Peyer's patch (tissue), 4 donors: ENCODE measurements around the gene TEKT5.

Experiments used
- CTCF ChIP-seq, 6 experiments: fragments of 450-650 bp in 4 of 6; fragments of 200-600 bp in 2 of 6; sonication (generic) in 1 of 6; IDR thresholded peaks; one replicate each; pipeline ENCODE4 v1.5.1; 2017 to 2019; ENCODE audit warnings: antibody characterized with exemption in 6 of 6, mild to moderate bottlenecking in 3 of 6, moderate library complexity in 1 of 6
- POLR2A ChIP-seq, 2 donors: fragments of 450-650 bp; IDR thresholded peaks; one replicate each; pipeline ENCODE4 v1.5.1; 2017; ENCODE audit warnings: antibody characterized with exemption in 2 of 2, mild to moderate bottlenecking in 2 of 2, moderate library complexity in 2 of 2

GRCh38 chr16:10694830-10695229 is at the start of gene TEKT5:
- no peak for TF ChIP-seq CTCF (IDR thresholded peaks at IDR 0.05)
- no peak for TF ChIP-seq POLR2A (IDR thresholded peaks at IDR 0.05)
